ENCODE measurements around the gene ANXA6.

The ANXA6 gene

GRCh38 chr5:151126199-151126645, 31.4 kb downstream of the ANXA6 start:
- POLR2A ChIA-PET: interaction anchor here (0.6 to 1.5 kb wide), 6 partner anchors 11 to 98 kb away, joined by 3 to 6 read pairs (median 4); partner anchors contain the start of gene CCDC69
- Histone ChIP-seq H3K36me3 (ENCODE audit: control insufficient read depth in 2 of 2, insufficient read depth in 1 of 2, low read length in 2 of 2) (peaks cover 15 to 94% of the 10 kb centered on the region in 2 experiments; a peak in 2 of 3 replicates), H3K27ac (ENCODE audit: extremely low read depth, low read depth, low read length) (no peak overlapping the region), H3K9me3 (ENCODE audit: control insufficient read depth, insufficient read depth, low read depth, low read length) (no peaks in the 10 kb centered on the region), H3K4me1 (ENCODE audit: control insufficient read depth, insufficient read depth, low read length) (no peaks in the 10 kb centered on the region), H3K4me3 (ENCODE audit: low read depth, low read length) (no peak overlapping the region)
- TF ChIP-seq ZSCAN4 (tag by site-specific recombination; IDR thresholded peaks at IDR 0.05) (peak; percentile 88), ZNF366 (tag by site-specific recombination; conservative IDR thresholded peaks at IDR 0.05) (peak; percentile 47; the same call in 1 of the 2 replicates), ZNF2 (tag by site-specific recombination; IDR thresholded peaks at IDR 0.05) (peak; percentile 44; the same call in 1 of the 2 replicates), GLIS1 (tag by site-specific recombination; IDR thresholded peaks at IDR 0.05) (0 out of 2 replicates have a peak, but pooled peaks have one; percentile 5), BCL11A (tag by site-specific recombination; IDR thresholded peaks at IDR 0.05; ENCODE audit: low read depth) (peak; percentile 89), BCL11B (tag by site-specific recombination; IDR thresholded peaks at IDR 0.05; ENCODE audit: low read depth) (peak; percentile 94), OVOL3 (tag by site-specific recombination; IDR thresholded peaks at IDR 0.05) (peak; percentile 28; the same call in 1 of the 2 replicates), ZNF654 (tag by site-specific recombination; IDR thresholded peaks at IDR 0.05; ENCODE audit: low read depth) (peak; percentile 44), MYNN (tag by site-specific recombination; IDR thresholded peaks at IDR 0.05; ENCODE audit: borderline replicate concordance) (no peak), CTCF (tag by site-specific recombination; IDR thresholded peaks at IDR 0.05) (peak; percentile 83), ZNF133 (tag by site-specific recombination; IDR thresholded peaks at IDR 0.05) (no peak), ZNF169 (tag by site-specific recombination; IDR thresholded peaks at IDR 0.05) (no peak)
- CTCF ChIA-PET: interaction anchor here (0.6 to 11.0 kb wide), 50 partner anchors 9 to 1049 kb away, joined by 3 to 278 read pairs (median 4); partner anchors contain the start of genes ANXA6, CCDC69 and GM2A

- Histone ChIP-seq H3K4me3 (ENCODE audit: low read depth, low read length) (no peak overlapping the region), H3K27ac (ENCODE audit: extremely low read depth, low read depth, low read length) (no peak overlapping the region), H3K4me1 (ENCODE audit: control insufficient read depth, insufficient read depth, low read length) (no peaks in the 10 kb centered on the region), H3K9me3 (ENCODE audit: control insufficient read depth, insufficient read depth, low read depth, low read length) (no peaks in the 10 kb centered on the region), H3K36me3 (ENCODE audit: control insufficient read depth in 2 of 2, insufficient read depth in 1 of 2, low read length in 2 of 2) (peaks cover 16 to 94% of the 10 kb centered on the region in 2 experiments; a peak in 2 of 3 replicates)
- no peak for TF ChIP-seq SETDB1 (IDR thresholded peaks at IDR 0.05; ENCODE audit: insufficient read length, low read length)
- no peak for TF ChIP-seq KLF1 (tag by site-specific recombination; IDR thresholded peaks at IDR 0.05)
- no peak for TF ChIP-seq FEZF1 (tag by site-specific recombination; IDR thresholded peaks at IDR 0.05)
- no peak for TF ChIP-seq ZNF623 (tag by site-specific recombination; IDR thresholded peaks at IDR 0.05)
- TF ChIP-seq ZNF138 (tag by site-specific recombination; IDR thresholded peaks at IDR 0.05; ENCODE audit: borderline replicate concordance): no peak
- TF ChIP-seq ZBTB6 (tag by site-specific recombination; IDR thresholded peaks at IDR 0.05): no peak
- TF ChIP-seq BCL11A (tag by site-specific recombination; IDR thresholded peaks at IDR 0.05; ENCODE audit: low read depth): no peak
- no peak for TF ChIP-seq SCRT2 (tag by site-specific recombination; IDR thresholded peaks at IDR 0.05)
- no peak for TF ChIP-seq ZNF548 (tag by site-specific recombination; IDR thresholded peaks at IDR 0.05)
- TF ChIP-seq ZNF518A (tag by site-specific recombination; conservative IDR thresholded peaks at IDR 0.05; ENCODE audit: low read depth): no peak
- TF ChIP-seq ZSCAN16 (tag by site-specific recombination; IDR thresholded peaks at IDR 0.05): no peak
- TF ChIP-seq ZNF169 (tag by site-specific recombination; IDR thresholded peaks at IDR 0.05): no peak
- TF ChIP-seq ZNF239 (tag by site-specific recombination; IDR thresholded peaks at IDR 0.05): no peak
- TF ChIP-seq ZNF202 (tag by site-specific recombination; IDR thresholded peaks at IDR 0.05; ENCODE audit: borderline replicate concordance): no peak
- no peak for TF ChIP-seq ZNF133 (tag by site-specific recombination; IDR thresholded peaks at IDR 0.05)
- no peak for TF ChIP-seq ZNF529 (tag by site-specific recombination; IDR thresholded peaks at IDR 0.05; ENCODE audit: insufficient replicate concordance)
- no peak for TF ChIP-seq ZNF837 (tag by site-specific recombination; IDR thresholded peaks at IDR 0.05)
- ChIA-PET CTCF (interaction anchor here (0.6 to 11.0 kb wide), 37 partner anchors 8 to 616 kb away, joined by 3 to 278 read pairs (median 5); partner anchors contain the start of genes ANXA6 and GM2A), POLR2A (interaction anchor here (0.6 to 1.5 kb wide), 6 partner anchors 10 to 460 kb away, joined by 3 to 6 read pairs (median 4); no protein-coding TSS in a partner anchor)
Observed at GRCh38 chr5:151125421-151125820, 32.2 kb downstream of the ANXA6 start.

Data from HEK293 (cell line).